HepG2 (cell line): ENCODE data around the gene MYADML2. TPM values are rescaled to one million over a fixed set of nuclear protein-coding genes. Genes with fewer than 3 reads are reported as not detected.

Experiments
- AGO1 ChIP-seq: fragments of 200-400 bp; formaldehyde crosslinking; IDR thresholded peaks from 2 replicates; pipeline ENCODE4 v1.6.1; 2017; ENCODE audit warnings: mild to moderate bottlenecking, low read depth, low read length, moderate library complexity; ENCODE audit not compliant: poor library complexity, severe bottlenecking
- BRD4 ChIP-seq: sonication (generic); formaldehyde crosslinking; IDR thresholded peaks from 2 replicates; pipeline ENCODE4 v1.4.0; 2020; ENCODE audit warnings: missing genetic modification reagents
- CBFB ChIP-seq: sonication (generic); formaldehyde crosslinking; IDR thresholded peaks from 2 replicates; pipeline ENCODE4 v1.4.0; 2020; ENCODE audit warnings: missing genetic modification reagents
- EHMT2 ChIP-seq: fragments of 200-600 bp; sonication (generic); IDR thresholded peaks from 2 replicates; pipeline ENCODE4 v1.7.0; 2017; ENCODE audit warnings: antibody characterized with exemption, low read depth, low read length, borderline replicate concordance
- FOSL1 ChIP-seq: sonication (generic); formaldehyde crosslinking; IDR thresholded peaks from 2 replicates; pipeline ENCODE4 v1.9.0; 2021; ENCODE audit warnings: missing genetic modification reagents, borderline replicate concordance
- KDM1A ChIP-seq: IDR thresholded peaks from 2 replicates; pipeline ENCODE4 v1.6.1; 2016; ENCODE audit warnings: missing compliant biosample characterization
- KMT2A ChIP-seq: sonication (generic); formaldehyde crosslinking; IDR thresholded peaks from 2 replicates; pipeline ENCODE4 v1.4.0; 2020; ENCODE audit warnings: missing genetic modification reagents
- NKX3-1 ChIP-seq: sonication (generic); formaldehyde crosslinking; IDR thresholded peaks from 2 replicates; pipeline ENCODE4 v1.5.0; 2020; ENCODE audit warnings: missing genetic modification reagents
- PITX1 ChIP-seq: sonication (generic); formaldehyde crosslinking; IDR thresholded peaks from 2 replicates; pipeline ENCODE4 v1.5.1; 2020; ENCODE audit warnings: mild to moderate bottlenecking, missing genetic modification reagents
- SRSF1 ChIP-seq: fragments of 200-400 bp; formaldehyde crosslinking; optimal IDR thresholded peaks from 2 replicates; pipeline ENCODE3; 2017; ENCODE audit warnings: mild to moderate bottlenecking, low read depth, low read length, moderate library complexity
- TAF1 ChIP-seq: sonication (generic); formaldehyde crosslinking; IDR thresholded peaks from 2 replicates; pipeline ENCODE4 v1.4.0; 2020; ENCODE audit warnings: missing genetic modification reagents
- TBX2 ChIP-seq: sonication (generic); formaldehyde crosslinking; IDR thresholded peaks from 2 replicates; pipeline ENCODE4 v1.5.0; 2020; ENCODE audit warnings: missing genetic modification reagents, mild to moderate bottlenecking, borderline replicate concordance
- ZFP36 ChIP-seq: fragments of 150-350 bp; IDR thresholded peaks from 2 replicates; pipeline ENCODE4 v1.6.1; 2018; ENCODE audit warnings: borderline replicate concordance, low read length, low read depth; ENCODE audit not compliant: partially characterized antibody
- ZNF20 ChIP-seq: sonication (generic); formaldehyde crosslinking; IDR thresholded peaks from 2 replicates; pipeline ENCODE4 v1.4.0; 2020; ENCODE audit warnings: mild to moderate bottlenecking, moderate library complexity, missing genetic modification reagents
- ZNF33A ChIP-seq: sonication (generic); formaldehyde crosslinking; IDR thresholded peaks from 2 replicates; pipeline ENCODE4 v1.5.1; 2020; ENCODE audit warnings: missing genetic modification reagents, mild to moderate bottlenecking, moderate library complexity, borderline replicate concordance
- ZNF629 ChIP-seq: sonication (generic); formaldehyde crosslinking; conservative IDR thresholded peaks from 2 replicates; pipeline ENCODE4 v1.5.0; 2020; ENCODE audit warnings: missing genetic modification reagents
- ZNF670 ChIP-seq: sonication (generic); formaldehyde crosslinking; IDR thresholded peaks from 2 replicates; pipeline ENCODE4 v1.8.0; 2022; ENCODE audit warnings: mild to moderate bottlenecking, missing genetic modification reagents, borderline replicate concordance
- ZSCAN31 ChIP-seq: sonication (generic); formaldehyde crosslinking; IDR thresholded peaks from 2 replicates; pipeline ENCODE4 v1.5.0; 2020; ENCODE audit warnings: low read depth, mild to moderate bottlenecking, missing genetic modification reagents
- polyA plus RNA-seq, 8 experiments: library from polyadenylated mRNA; depleted of rRNA in 3 of 8; stranded (reverse) in 7 of 8; unstranded in 1 of 8; fragments of >200 nt; fragmentation: Illumina TruSeq in 4 of 8; extraction: Trizol in 4 of 8; gene quantifications; 2 replicates each; pipeline versions ENCODE4 v1.2.1 to v1.2.3, GENCODE V29; 2011 to 2016; ENCODE audit warnings: low read depth in 4 of 8, missing spikeins in 1 of 8, mixed read lengths in 1 of 8; ENCODE audit not compliant: insufficient read depth in 1 of 8
- total RNA-seq, 5 experiments: library from RNA; depleted of rRNA; stranded (reverse); fragments of >200 nt; fragmentation: Illumina TruSeq; extraction: Trizol; gene quantifications; 2 replicates each; pipeline ENCODE4 v1.2.3, GENCODE V29; 2016; ENCODE audit warnings: low read depth in 1 of 5
- TF ChIP-seq, protein P1 (sequence below): sonication (generic); formaldehyde crosslinking; IDR thresholded peaks from 2 replicates; pipeline ENCODE4 v1.8.0; 2022; ENCODE audit warnings: mild to moderate bottlenecking, missing genetic modification reagents, moderate library complexity
- TF ChIP-seq, protein P2 (sequence below): sonication (generic); formaldehyde crosslinking; IDR thresholded peaks from 2 replicates; pipeline ENCODE4 v1.4.0; 2020; ENCODE audit warnings: missing genetic modification reagents
- TF ChIP-seq, protein P3 (sequence below): sonication (generic); formaldehyde crosslinking; IDR thresholded peaks from 2 replicates; pipeline ENCODE4 v1.5.0; 2020; ENCODE audit warnings: mild to moderate bottlenecking, missing genetic modification reagents

MYADML2 gene
- total and polyA plus RNA-seq, 2 of the 13 experiments (the other 11 are each of a cell fraction or from before 2014, with no cell fraction given) = not detected

DNA sequence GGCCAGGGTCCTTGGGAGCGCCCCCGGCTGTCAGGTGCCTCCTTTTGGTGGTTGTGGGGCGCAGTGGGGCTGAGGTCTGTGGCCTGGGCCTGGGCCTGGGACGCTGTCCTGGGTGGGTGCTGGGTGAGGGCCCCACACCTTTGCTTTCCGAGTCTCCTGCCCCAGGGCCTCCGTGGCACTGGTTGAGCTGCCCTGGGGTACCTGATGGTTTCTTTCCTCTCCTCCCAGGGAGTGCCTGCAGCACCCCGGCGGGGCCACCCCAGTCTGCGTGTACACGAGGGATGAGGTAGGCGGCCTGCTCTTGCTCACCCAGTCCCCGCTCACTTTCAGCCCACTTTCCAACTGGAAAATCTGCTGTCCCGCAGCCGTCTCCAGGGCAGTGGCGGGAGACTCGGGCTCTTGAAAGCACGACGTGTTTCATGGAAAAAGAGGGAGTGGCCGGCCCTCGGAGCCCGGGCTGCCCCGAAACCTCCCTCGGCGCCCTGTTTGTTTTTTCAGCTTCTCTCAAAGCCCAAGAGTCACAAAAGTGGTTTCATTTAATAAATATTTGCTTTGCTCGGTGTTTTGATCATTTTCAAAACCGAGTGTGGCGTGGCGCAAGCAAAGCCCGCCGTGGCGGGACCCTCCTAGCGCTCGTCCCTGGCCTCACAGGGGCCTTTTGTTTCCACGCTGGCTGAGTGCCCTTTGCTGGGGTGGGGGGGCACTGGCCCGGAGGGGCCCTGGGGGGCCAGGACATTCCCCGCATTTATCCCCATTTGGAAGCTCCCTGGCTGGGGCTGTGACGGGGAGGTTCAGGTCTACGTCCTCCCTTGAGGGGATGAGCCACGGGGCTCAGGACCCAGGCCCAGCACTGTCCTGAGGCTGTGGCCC, 47.8 kb upstream of the MYADML2 start (continued):
- peak; percentile 92 for TF ChIP-seq ZNF670
- no peak for TF ChIP-seq ZFP36
- TF ChIP-seq PITX1 (CRISPR knock-in tag) = peak; percentile 88
- TF ChIP-seq, protein P1, sequence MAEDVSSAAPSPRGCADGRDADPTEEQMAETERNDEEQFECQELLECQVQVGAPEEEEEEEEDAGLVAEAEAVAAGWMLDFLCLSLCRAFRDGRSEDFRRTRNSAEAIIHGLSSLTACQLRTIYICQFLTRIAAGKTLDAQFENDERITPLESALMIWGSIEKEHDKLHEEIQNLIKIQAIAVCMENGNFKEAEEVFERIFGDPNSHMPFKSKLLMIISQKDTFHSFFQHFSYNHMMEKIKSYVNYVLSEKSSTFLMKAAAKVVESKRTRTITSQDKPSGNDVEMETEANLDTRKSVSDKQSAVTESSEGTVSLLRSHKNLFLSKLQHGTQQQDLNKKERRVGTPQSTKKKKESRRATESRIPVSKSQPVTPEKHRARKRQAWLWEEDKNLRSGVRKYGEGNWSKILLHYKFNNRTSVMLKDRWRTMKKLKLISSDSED = peak; percentile 83; the same call in 1 of the 2 replicates
- no peak for TF ChIP-seq EHMT2
- TF ChIP-seq SRSF1 = peak; percentile 100
- peak; percentile 91 for TF ChIP-seq AGO1
- peak; percentile 17; the same call in 1 of the 2 replicates for TF ChIP-seq KMT2A (CRISPR knock-in tag)
- peak; percentile 67 for TF ChIP-seq TAF1
- peak; percentile 56 for TF ChIP-seq TBX2 (CRISPR knock-in tag)
- TF ChIP-seq, protein P2, sequence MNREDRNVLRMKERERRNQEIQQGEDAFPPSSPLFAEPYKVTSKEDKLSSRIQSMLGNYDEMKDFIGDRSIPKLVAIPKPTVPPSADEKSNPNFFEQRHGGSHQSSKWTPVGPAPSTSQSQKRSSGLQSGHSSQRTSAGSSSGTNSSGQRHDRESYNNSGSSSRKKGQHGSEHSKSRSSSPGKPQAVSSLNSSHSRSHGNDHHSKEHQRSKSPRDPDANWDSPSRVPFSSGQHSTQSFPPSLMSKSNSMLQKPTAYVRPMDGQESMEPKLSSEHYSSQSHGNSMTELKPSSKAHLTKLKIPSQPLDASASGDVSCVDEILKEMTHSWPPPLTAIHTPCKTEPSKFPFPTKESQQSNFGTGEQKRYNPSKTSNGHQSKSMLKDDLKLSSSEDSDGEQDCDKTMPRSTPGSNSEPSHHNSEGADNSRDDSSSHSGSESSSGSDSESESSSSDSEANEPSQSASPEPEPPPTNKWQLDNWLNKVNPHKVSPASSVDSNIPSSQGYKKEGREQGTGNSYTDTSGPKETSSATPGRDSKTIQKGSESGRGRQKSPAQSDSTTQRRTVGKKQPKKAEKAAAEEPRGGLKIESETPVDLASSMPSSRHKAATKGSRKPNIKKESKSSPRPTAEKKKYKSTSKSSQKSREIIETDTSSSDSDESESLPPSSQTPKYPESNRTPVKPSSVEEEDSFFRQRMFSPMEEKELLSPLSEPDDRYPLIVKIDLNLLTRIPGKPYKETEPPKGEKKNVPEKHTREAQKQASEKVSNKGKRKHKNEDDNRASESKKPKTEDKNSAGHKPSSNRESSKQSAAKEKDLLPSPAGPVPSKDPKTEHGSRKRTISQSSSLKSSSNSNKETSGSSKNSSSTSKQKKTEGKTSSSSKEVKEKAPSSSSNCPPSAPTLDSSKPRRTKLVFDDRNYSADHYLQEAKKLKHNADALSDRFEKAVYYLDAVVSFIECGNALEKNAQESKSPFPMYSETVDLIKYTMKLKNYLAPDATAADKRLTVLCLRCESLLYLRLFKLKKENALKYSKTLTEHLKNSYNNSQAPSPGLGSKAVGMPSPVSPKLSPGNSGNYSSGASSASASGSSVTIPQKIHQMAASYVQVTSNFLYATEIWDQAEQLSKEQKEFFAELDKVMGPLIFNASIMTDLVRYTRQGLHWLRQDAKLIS (CRISPR knock-in tag) = peak; percentile 92
- no peak for TF ChIP-seq KDM1A (CRISPR knock-in tag)
- TF ChIP-seq NKX3-1 = peak; percentile 43; the same call in 1 of the 2 replicates
- TF ChIP-seq FOSL1 (CRISPR knock-in tag) = no peak
- peak; percentile 94; the same call in 1 of the 2 replicates for TF ChIP-seq ZNF33A
- no peak for TF ChIP-seq ZSCAN31 (CRISPR knock-in tag)
- peak; percentile 19; the same call in 1 of the 2 replicates for TF ChIP-seq ZNF629
- TF ChIP-seq ZNF20 (CRISPR knock-in tag) = 0 out of 2 replicates have a peak, but pooled peaks have one; percentile 36
- TF ChIP-seq, protein P3, sequence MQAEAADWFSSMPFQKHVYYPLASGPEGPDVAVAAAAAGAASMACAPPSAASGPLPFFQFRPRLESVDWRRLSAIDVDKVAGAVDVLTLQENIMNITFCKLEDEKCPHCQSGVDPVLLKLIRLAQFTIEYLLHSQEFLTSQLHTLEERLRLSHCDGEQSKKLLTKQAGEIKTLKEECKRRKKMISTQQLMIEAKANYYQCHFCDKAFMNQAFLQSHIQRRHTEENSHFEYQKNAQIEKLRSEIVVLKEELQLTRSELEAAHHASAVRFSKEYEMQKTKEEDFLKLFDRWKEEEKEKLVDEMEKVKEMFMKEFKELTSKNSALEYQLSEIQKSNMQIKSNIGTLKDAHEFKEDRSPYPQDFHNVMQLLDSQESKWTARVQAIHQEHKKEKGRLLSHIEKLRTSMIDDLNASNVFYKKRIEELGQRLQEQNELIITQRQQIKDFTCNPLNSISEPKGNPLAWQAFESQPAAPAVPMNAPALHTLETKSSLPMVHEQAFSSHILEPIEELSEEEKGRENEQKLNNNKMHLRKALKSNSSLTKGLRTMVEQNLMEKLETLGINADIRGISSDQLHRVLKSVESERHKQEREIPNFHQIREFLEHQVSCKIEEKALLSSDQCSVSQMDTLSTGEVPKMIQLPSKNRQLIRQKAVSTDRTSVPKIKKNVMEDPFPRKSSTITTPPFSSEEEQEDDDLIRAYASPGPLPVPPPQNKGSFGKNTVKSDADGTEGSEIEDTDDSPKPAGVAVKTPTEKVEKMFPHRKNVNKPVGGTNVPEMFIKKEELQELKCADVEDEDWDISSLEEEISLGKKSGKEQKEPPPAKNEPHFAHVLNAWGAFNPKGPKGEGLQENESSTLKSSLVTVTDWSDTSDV (CRISPR knock-in tag) = peak; percentile 85; the same call in 1 of the 2 replicates
- 0 out of 2 replicates have a peak, but pooled peaks have one; percentile 93 for TF ChIP-seq BRD4 (CRISPR knock-in tag)
- TF ChIP-seq CBFB (CRISPR knock-in tag) = peak; percentile 24; the same call in 1 of the 2 replicates
